Psoas muscle (tissue), 8 donors: Measurements from ENCODE around the gene DYNLRB1. TPM values are rescaled to one million over a fixed set of nuclear protein-coding genes. Genes with fewer than 3 reads are reported as not detected.
"Not testable (repeated sequence)": the region's sequence is repeated elsewhere in the genome, so short reads cannot be mapped to it uniquely, and the experiment has no call there.

Experiments
- ATAC-seq, 4 donors: fragments of 200-7000 bp; cut with Tn5 transposase; one replicate each; pipeline ENCODE4 v1.9.1; 2020; ENCODE audit warnings: moderate library complexity in 3 of 4, mild to moderate bottlenecking in 2 of 4
- DNase-seq, 2 donors: peaks; one replicate each; pipeline ENCODE4 v3.0.0-alpha.2; 2020
- H3K27ac ChIP-seq: fragments of 200-600 bp; one replicate; pipeline ENCODE4 v1.8.0; 2022
- H3K27me3 ChIP-seq, 3 donors: fragments of 200-600 bp in 1 of 3; one replicate each; pipeline versions ENCODE4 v1.6.1 to v1.8.0; 2013 to 2022; ENCODE audit warnings: low read length in 2 of 3, mild to moderate bottlenecking in 2 of 3, moderate library complexity in 1 of 3; ENCODE audit not compliant: insufficient read depth in 3 of 3
- H3K36me3 ChIP-seq, 2 donors: fragments of 200-600 bp in 1 of 2; one replicate each; pipeline versions ENCODE4 v1.6.1 to v1.8.0; 2013 to 2022; ENCODE audit warnings: low read depth in 1 of 2, mild to moderate bottlenecking in 1 of 2, moderate library complexity in 1 of 2; ENCODE audit not compliant: insufficient read depth in 1 of 2
- H3K4me1 ChIP-seq: fragments of 200-600 bp; one replicate; pipeline ENCODE4 v1.8.0; 2022
- H3K4me3 ChIP-seq: fragments of 200-600 bp; one replicate; pipeline ENCODE4 v1.8.0; 2022; ENCODE audit warnings: mild to moderate bottlenecking
- H3K9me3 ChIP-seq: fragments of 200-600 bp; one replicate; pipeline ENCODE4 v1.8.0; 2022
- WGBS, 3 donors: extraction: QIAGEN DNeasy Blood & Tissue Kit; methylation state at CpG; one replicate each; pipeline versions ENCODE4 v1.1.6 to v1.1.7; 2013; 5-methylcytosine and 5-hydroxymethylcytosine counted together
- intact Hi-C, 2 donors: fragments of 100-400 bp; cut with DNase I; formaldehyde crosslinking; loops; one replicate each; pipeline versions ENCODE4 v1.11.0 to v1.14.2; 2022
- polyA plus RNA-seq, 3 donors: library from polyadenylated mRNA; stranded (reverse); fragments of 200-250 nt; gene quantifications; one replicate each; pipeline ENCODE4 v1.2.3, GENCODE V29; 2013
- total RNA-seq, 4 donors: library from RNA; stranded (reverse); fragmentation: NEBNext Ultra II Directional in 2 of 4; extraction: Animal tissue kit (Norgen Biotek cat#: 25700) in 2 of 4; gene quantifications; one replicate each; pipeline versions ENCODE4 v1.2.1 to v1.2.4, GENCODE V29; 2021 to 2023
- TF ChIP-seq, protein P1 (sequence below): fragments of 200-600 bp; IDR thresholded peaks from one replicate; pipeline ENCODE4 v1.8.0; 2022; ENCODE audit warnings: antibody characterized with exemption
- donor health status: healthy with polysubstance abuse.
- donor health status: DM: no; HTN: no; CAD: no; lungs with moderate emphysema.
- donor health status: Bipolar disorder and iron deficiency.
- donor health status: healthy.
- donor health status: DM: yes; HTN: yes; CAD: no.
- donor health status: DM: no; HTN: no; CAD: no.
- donor health status: DM: no; HTN: no; CAD: no.
- donor health status: DM: yes; HTN: yes; CAD: no.

Gene DYNLRB1
- total and polyA plus RNA-seq, 7 donors: 93.2 to 179 (median 119) TPM

DNA sequence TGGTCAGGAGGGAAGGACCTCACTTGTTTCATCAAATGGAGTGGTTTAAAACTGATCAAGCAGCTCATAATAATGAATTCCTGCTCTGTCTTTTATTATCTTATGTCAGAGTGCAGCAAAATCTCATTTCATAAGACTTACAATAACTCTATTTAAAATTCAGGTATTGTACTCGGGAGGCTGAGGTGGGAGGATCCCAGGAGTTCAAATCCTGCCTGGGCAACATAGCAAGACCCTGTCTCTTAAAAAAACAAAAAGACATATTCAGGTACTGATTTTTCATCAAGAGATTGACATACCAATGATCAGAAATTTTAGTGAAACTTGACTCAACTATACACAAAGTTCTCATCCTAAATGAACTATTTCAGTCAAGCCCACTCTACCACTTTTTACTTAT lies 5.6 kb upstream of the DYNLRB1 start:
- ATAC-seq: no peak
- Histone ChIP-seq H3K27ac (no peak overlapping the region), H3K4me3 (no peak overlapping the region), H3K36me3 (peaks cover 3 to 64% of the 10 kb centered on the region in 2 donors), H3K27me3 (no peaks in the 10 kb centered on the region), H3K9me3 (no peaks in the 10 kb centered on the region), H3K4me1 (no peaks in the 10 kb centered on the region)
- intact Hi-C loops: no loop called here
- no peak for DNase-seq
- TF ChIP-seq, protein P1, sequence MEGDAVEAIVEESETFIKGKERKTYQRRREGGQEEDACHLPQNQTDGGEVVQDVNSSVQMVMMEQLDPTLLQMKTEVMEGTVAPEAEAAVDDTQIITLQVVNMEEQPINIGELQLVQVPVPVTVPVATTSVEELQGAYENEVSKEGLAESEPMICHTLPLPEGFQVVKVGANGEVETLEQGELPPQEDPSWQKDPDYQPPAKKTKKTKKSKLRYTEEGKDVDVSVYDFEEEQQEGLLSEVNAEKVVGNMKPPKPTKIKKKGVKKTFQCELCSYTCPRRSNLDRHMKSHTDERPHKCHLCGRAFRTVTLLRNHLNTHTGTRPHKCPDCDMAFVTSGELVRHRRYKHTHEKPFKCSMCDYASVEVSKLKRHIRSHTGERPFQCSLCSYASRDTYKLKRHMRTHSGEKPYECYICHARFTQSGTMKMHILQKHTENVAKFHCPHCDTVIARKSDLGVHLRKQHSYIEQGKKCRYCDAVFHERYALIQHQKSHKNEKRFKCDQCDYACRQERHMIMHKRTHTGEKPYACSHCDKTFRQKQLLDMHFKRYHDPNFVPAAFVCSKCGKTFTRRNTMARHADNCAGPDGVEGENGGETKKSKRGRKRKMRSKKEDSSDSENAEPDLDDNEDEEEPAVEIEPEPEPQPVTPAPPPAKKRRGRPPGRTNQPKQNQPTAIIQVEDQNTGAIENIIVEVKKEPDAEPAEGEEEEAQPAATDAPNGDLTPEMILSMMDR: no peak
- 88 to 97% (median 96%) methylated on average over 1 of the region's 1 CpG for WGBS, 3 donors

DNA sequence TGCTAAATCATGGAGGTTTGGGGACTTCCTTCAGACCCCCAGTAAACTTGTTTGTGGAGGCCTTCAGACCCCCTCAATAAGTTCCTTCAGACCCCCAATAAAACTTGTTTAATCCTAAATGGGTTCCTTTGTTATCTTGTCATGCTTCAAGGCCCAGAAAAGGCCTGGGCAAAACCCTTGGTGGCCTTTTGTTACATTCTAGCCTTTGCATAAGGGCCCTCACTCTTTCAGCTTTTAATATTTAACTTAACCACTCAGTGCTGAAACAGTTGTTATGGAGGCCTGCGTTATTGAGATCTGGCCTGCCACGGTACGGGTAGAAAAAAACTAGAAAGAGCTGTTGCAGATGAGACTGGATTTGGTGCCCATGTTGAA lies 4.3 kb upstream of the DYNLRB1 start:
- DNase-seq: no peak
- H3K27ac ChIP-seq: no peak overlapping the region
- intact Hi-C loops: no loop called here
- H3K9me3 ChIP-seq: no peaks in the 10 kb centered on the region
- 87 to 95% (median 95%) methylated on average over 3 of the region's 3 CpGs for WGBS, 3 donors
- peaks cover 3 to 51% of the 10 kb centered on the region in 2 donors for H3K36me3 ChIP-seq
- TF ChIP-seq, protein P1: no peak
- no peaks in the 10 kb centered on the region for H3K4me1 ChIP-seq
- no peak overlapping the region for H3K4me3 ChIP-seq
- no peak for ATAC-seq
- no peaks in the 10 kb centered on the region for H3K27me3 ChIP-seq

DNA sequence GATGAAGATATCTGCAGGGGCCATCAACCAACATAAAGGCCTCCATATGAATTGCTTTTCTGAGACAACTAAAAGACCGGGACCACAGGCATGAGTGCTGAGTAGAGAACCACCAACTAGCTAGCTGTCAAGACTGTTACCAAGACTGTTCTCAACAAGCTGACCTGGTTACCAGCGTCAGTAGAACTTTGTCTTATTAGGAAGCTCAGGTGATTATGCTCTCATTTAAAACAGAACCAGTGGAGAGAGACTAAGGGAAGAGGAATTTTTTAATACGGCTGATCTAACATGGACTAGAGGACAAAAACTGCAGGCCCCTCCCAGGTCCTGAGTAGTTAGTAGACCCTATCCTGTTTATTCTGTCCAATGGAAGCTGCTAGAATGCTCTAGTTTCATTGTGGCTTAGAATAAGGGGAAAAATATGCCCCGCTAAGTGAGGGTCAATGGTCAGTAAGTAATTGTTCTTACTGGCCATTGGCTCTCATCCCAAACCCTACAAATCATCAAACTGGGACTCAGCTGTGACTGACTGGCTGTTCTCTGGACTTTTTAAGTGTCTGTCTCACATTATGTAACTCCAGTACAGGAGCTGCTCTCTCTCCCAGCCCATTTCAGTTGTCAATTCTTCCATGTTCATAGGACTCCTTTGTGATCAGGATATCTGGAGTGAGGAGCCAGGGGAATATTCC lies 3.8 kb upstream of the DYNLRB1 start:
- TF ChIP-seq, protein P1: no peak
- peaks cover 3 to 46% of the 10 kb centered on the region in 2 donors for H3K36me3 ChIP-seq
- ATAC-seq: no peak
- intact Hi-C loops: no loop called here
- H3K4me3 ChIP-seq: no peak overlapping the region
- no peaks in the 10 kb centered on the region for H3K27me3 ChIP-seq
- no peaks in the 10 kb centered on the region for H3K9me3 ChIP-seq
- H3K27ac ChIP-seq: no peak overlapping the region
- 82 to 91% (median 88%) methylated on average over 4 of the region's 4 CpGs for WGBS, 3 donors
- no peak for DNase-seq
- peaks cover under 1% of the 10 kb centered on the region for H3K4me1 ChIP-seq

DNA sequence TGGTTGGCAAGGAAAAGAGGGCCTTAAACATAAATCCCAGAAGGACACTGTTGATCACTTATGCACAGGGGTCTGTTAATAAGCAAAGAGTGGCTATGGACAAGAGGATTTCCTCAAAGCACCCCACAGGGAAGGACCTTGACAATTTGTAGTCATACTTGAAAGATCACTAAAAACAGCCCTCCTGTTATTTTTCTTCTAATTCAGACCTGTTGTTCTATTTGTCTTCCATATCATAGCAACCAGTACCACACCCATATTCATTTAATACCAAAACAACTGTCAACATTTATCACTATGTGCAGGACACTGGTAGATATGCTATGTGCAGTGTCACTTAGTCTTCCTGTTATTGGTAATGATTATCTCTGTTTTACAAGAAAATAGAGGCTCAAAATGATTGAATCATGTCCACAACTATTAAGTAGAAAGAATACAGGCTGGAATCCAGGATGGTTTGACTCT lies 3.2 kb upstream of the DYNLRB1 start:
- no peak overlapping the region for H3K27ac ChIP-seq

DNA sequence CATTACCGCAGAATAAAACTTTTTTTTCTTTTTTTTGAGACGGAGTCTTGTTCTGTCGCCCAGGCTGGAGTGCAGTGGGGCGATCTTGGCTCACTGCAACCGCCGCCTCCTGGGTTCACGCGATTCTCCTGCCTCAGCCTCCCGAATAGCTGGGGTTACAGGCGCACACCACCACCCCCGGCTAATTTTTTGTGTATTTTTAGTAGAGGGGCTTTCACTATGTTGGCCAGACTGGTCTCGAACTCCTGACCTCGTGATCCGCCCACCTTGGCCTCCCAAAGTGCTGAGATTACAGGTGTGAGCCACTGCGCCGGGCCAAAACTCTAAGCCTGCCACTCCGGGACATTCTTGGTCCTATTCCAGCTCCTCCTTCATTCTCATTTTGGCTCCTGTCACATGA lies 2.2 kb upstream of the DYNLRB1 start:
- H3K4me3 ChIP-seq, ATAC-seq, H3K27me3 ChIP-seq, H3K9me3 ChIP-seq, H3K27ac ChIP-seq, H3K4me1 ChIP-seq, intact Hi-C loops, DNase-seq: not testable (repeated sequence)
- 86 to 91% (median 87%) methylated on average over 17 of the region's 17 CpGs for WGBS, 3 donors
- H3K36me3 ChIP-seq: peaks cover 3 to 29% of the 10 kb centered on the region in 2 donors

More for the DNA sequence above, 3.2 kb upstream of the DYNLRB1 start:
- Histone ChIP-seq H3K36me3 (peaks cover 3 to 40% of the 10 kb centered on the region in 2 donors), H3K4me3 (no peak overlapping the region), H3K9me3 (no peaks in the 10 kb centered on the region), H3K27me3 (no peaks in the 10 kb centered on the region), H3K4me1 (peaks cover 6% of the 10 kb centered on the region)
- intact Hi-C loops: no loop called here
- ATAC-seq: no peak
- TF ChIP-seq, protein P1: no peak
- DNase-seq: no peak
